Liver (tissue), 3 donors: ENCODE measurements around the gene SEMA6B.

Experiments
- CTCF ChIP-seq: fragments of 150-350 bp; IDR thresholded peaks from 2 replicates; pipeline ENCODE4 v1.5.1; 2017; ENCODE audit warnings: improper control_type of control experiment, low read depth, low read length; ENCODE audit not compliant: missing input control
- EGR1 ChIP-seq, 2 donors: IDR thresholded peaks; 2 replicates each; pipeline ENCODE4 v1.6.1; 2016 to 2018; ENCODE audit warnings: antibody characterized with exemption in 2 of 2, low read depth in 2 of 2
- GABPA ChIP-seq, 2 donors: IDR thresholded peaks in 1 of 2; conservative IDR thresholded peaks in 1 of 2; 2 replicates each; pipeline ENCODE4 v1.6.1; 2016; ENCODE audit warnings: antibody characterized with exemption in 2 of 2, mild to moderate bottlenecking in 1 of 2, moderate library complexity in 1 of 2
- JUND ChIP-seq, 2 donors: IDR thresholded peaks; 2 replicates each; pipeline ENCODE4 v1.6.1; 2016; ENCODE audit warnings: antibody characterized with exemption in 2 of 2
- NR2F2 ChIP-seq: IDR thresholded peaks from 2 replicates; pipeline ENCODE4 v1.6.1; 2016; ENCODE audit warnings: antibody characterized with exemption
- RAD21 ChIP-seq, 2 donors: IDR thresholded peaks; 2 replicates each; pipeline ENCODE4 v1.6.1; 2016; ENCODE audit warnings: antibody characterized with exemption in 2 of 2, mild to moderate bottlenecking in 2 of 2
- RXRA ChIP-seq, 2 donors: IDR thresholded peaks; 2 replicates each; pipeline ENCODE4 v1.6.1; 2017 to 2018; ENCODE audit warnings: antibody characterized with exemption in 2 of 2, mild to moderate bottlenecking in 1 of 2
- SP1 ChIP-seq: IDR thresholded peaks from 2 replicates; pipeline ENCODE4 v1.6.1; 2018; ENCODE audit warnings: antibody characterized with exemption, mild to moderate bottlenecking
- TAF1 ChIP-seq: conservative IDR thresholded peaks from 2 replicates; pipeline ENCODE4 v1.6.1; 2016; ENCODE audit warnings: antibody characterized with exemption, mild to moderate bottlenecking
- YY1 ChIP-seq: IDR thresholded peaks from 2 replicates; pipeline ENCODE4 v1.6.1; 2016; ENCODE audit warnings: antibody characterized with exemption, mild to moderate bottlenecking
- ZBTB33 ChIP-seq: IDR thresholded peaks from 2 replicates; pipeline ENCODE4 v1.6.1; 2016; ENCODE audit warnings: antibody characterized with exemption
- TF ChIP-seq, protein P1 (sequence below): IDR thresholded peaks from 2 replicates; pipeline ENCODE4 v1.6.1; 2016; ENCODE audit warnings: antibody characterized with exemption
- TF ChIP-seq, protein P2 (sequence below): IDR thresholded peaks from 2 replicates; pipeline ENCODE4 v1.6.1; 2016; ENCODE audit warnings: antibody characterized with exemption
- TF ChIP-seq, protein P3 (sequence below): IDR thresholded peaks from 2 replicates; pipeline ENCODE4 v1.6.1; 2016; ENCODE audit warnings: antibody characterized with exemption, mild to moderate bottlenecking
- donor health status: healthy.
- donor health status: healthy.

DNA sequence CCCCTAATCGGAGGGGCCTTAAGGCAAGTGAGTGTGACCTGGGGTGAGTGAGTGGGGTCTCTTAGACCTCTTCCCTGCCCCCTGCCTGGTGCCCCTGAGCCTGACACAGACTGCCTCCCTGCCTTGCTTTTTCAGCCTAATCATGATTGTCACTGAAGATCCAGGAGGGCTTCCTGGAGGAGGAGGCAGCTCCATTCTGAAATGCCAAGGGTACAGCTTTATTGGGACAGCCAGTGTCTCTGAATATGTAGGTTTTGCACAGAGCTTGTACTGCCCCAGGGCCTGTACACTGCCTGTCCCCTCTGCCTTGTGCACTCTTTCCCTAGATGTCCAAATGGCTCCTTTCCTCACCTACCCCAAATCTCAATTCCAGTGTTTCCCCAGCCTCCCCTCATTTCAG lies 26.1 kb upstream of the SEMA6B start:
- TF ChIP-seq CTCF (no peak), ZBTB33 (no peak), NR2F2 (no peak), TAF1 (no peak), EGR1 (IDR thresholded peaks at IDR 0.05; ENCODE audit: low read depth in 2 of 2) (no peak), RXRA (IDR thresholded peaks at IDR 0.05) (no peak), SP1 (no peak), YY1 (no peak), RAD21 (IDR thresholded peaks at IDR 0.05) (no peak), GABPA (IDR thresholded peaks at IDR 0.05 in 1 of 2, conservative IDR thresholded peaks at IDR 0.05 in 1 of 2) (no peak), JUND (IDR thresholded peaks at IDR 0.05) (no peak)
- TF ChIP-seq, protein P1, sequence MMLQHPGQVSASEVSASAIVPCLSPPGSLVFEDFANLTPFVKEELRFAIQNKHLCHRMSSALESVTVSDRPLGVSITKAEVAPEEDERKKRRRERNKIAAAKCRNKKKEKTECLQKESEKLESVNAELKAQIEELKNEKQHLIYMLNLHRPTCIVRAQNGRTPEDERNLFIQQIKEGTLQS: no peak
- TF ChIP-seq, protein P2, sequence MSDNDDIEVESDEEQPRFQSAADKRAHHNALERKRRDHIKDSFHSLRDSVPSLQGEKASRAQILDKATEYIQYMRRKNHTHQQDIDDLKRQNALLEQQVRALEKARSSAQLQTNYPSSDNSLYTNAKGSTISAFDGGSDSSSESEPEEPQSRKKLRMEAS: no peak
- TF ChIP-seq, protein P3, sequence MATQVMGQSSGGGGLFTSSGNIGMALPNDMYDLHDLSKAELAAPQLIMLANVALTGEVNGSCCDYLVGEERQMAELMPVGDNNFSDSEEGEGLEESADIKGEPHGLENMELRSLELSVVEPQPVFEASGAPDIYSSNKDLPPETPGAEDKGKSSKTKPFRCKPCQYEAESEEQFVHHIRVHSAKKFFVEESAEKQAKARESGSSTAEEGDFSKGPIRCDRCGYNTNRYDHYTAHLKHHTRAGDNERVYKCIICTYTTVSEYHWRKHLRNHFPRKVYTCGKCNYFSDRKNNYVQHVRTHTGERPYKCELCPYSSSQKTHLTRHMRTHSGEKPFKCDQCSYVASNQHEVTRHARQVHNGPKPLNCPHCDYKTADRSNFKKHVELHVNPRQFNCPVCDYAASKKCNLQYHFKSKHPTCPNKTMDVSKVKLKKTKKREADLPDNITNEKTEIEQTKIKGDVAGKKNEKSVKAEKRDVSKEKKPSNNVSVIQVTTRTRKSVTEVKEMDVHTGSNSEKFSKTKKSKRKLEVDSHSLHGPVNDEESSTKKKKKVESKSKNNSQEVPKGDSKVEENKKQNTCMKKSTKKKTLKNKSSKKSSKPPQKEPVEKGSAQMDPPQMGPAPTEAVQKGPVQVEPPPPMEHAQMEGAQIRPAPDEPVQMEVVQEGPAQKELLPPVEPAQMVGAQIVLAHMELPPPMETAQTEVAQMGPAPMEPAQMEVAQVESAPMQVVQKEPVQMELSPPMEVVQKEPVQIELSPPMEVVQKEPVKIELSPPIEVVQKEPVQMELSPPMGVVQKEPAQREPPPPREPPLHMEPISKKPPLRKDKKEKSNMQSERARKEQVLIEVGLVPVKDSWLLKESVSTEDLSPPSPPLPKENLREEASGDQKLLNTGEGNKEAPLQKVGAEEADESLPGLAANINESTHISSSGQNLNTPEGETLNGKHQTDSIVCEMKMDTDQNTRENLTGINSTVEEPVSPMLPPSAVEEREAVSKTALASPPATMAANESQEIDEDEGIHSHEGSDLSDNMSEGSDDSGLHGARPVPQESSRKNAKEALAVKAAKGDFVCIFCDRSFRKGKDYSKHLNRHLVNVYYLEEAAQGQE: no peak
